H9 (cell line): ENCODE measurements around the gene ATAD5. TPM values are rescaled to one million over a fixed set of nuclear protein-coding genes. Genes with fewer than 3 reads are reported as not detected.

Source experiments
- DNase-seq: peaks from one replicate; pipeline ENCODE4 v3.0.0-alpha.2; 2017
- H2AFZ ChIP-seq: one replicate; pipeline ENCODE4 v1.6.1; 2013; ENCODE audit warnings: mild to moderate bottlenecking, low read length, control low read depth, moderate library complexity
- H2AK5ac ChIP-seq: 2 replicates; pipeline ENCODE4 v1.6.1; 2013; ENCODE audit warnings: low read length, control low read depth, mixed read lengths; ENCODE audit not compliant: insufficient read length
- H2BK120ac ChIP-seq: one replicate; pipeline ENCODE4 v1.6.1; 2013; ENCODE audit warnings: low read depth, mild to moderate bottlenecking, low read length, control low read depth, inconsistent platforms; ENCODE audit not compliant: poor library complexity, severe bottlenecking
- H2BK12ac ChIP-seq: 2 replicates; pipeline ENCODE4 v1.6.1; 2013; ENCODE audit warnings: low read length, control low read depth, mixed read lengths, low read depth; ENCODE audit not compliant: insufficient read length
- H2BK15ac ChIP-seq: 2 replicates; pipeline ENCODE4 v1.6.1; 2013; ENCODE audit warnings: low read depth, low read length, control low read depth
- H2BK20ac ChIP-seq: one replicate; pipeline ENCODE4 v1.6.1; 2013; ENCODE audit warnings: low read depth, mild to moderate bottlenecking, low read length, control low read depth, inconsistent platforms; ENCODE audit not compliant: poor library complexity, severe bottlenecking
- H2BK5ac ChIP-seq: 2 replicates; pipeline ENCODE4 v1.6.1; 2013; ENCODE audit warnings: low read length, control low read depth, mixed read lengths; ENCODE audit not compliant: insufficient read length
- H3K14ac ChIP-seq: 2 replicates; pipeline ENCODE4 v1.6.1; 2013; ENCODE audit warnings: low read length, control low read depth; ENCODE audit not compliant: insufficient read depth
- H3K18ac ChIP-seq: 2 replicates; pipeline ENCODE4 v1.6.1; 2013; ENCODE audit warnings: low read depth, mild to moderate bottlenecking, mixed read lengths, low read length, control low read depth; ENCODE audit not compliant: insufficient read length
- H3K23ac ChIP-seq: 2 replicates; pipeline ENCODE4 v1.6.1; 2013; ENCODE audit warnings: low read length, control low read depth, mixed read lengths, low read depth; ENCODE audit not compliant: insufficient read length
- H3K23me2 ChIP-seq: 2 replicates; pipeline ENCODE4 v1.6.1; 2013; ENCODE audit warnings: low read depth, mild to moderate bottlenecking, mixed read lengths, low read length, control low read depth; ENCODE audit not compliant: insufficient read length, poor library complexity, severe bottlenecking
- H3K27ac ChIP-seq: 2 replicates; pipeline ENCODE4 v1.5.1; 2013; ENCODE audit warnings: low read length, control low read depth, mixed read lengths, low read depth; ENCODE audit not compliant: insufficient read length
- H3K27me3 ChIP-seq: 2 replicates; pipeline ENCODE4 v1.6.1; 2013; ENCODE audit warnings: low read length, control low read depth, inconsistent platforms; ENCODE audit not compliant: insufficient read depth
- H3K4ac ChIP-seq: 2 replicates; pipeline ENCODE4 v1.6.1; 2013; ENCODE audit warnings: low read depth, mild to moderate bottlenecking, control low read depth, inconsistent platforms, low read length, moderate library complexity
- H3K4me1 ChIP-seq: 2 replicates; pipeline ENCODE4 v1.6.1; 2013; ENCODE audit warnings: low read length, control low read depth, inconsistent platforms; ENCODE audit not compliant: insufficient read depth
- H3K4me2 ChIP-seq: 2 replicates; pipeline ENCODE4 v1.6.1; 2013; ENCODE audit warnings: low read length, control low read depth, mixed read lengths; ENCODE audit not compliant: insufficient read length, insufficient read depth
- H3K56ac ChIP-seq: 2 replicates; pipeline ENCODE4 v1.6.1; 2013; ENCODE audit warnings: low read depth, mild to moderate bottlenecking, mixed read lengths, low read length, control low read depth; ENCODE audit not compliant: insufficient read length
- H3K79me1 ChIP-seq: 2 replicates; pipeline ENCODE4 v1.6.1; 2013; ENCODE audit warnings: low read depth, mild to moderate bottlenecking, moderate library complexity, low read length, control low read depth, inconsistent platforms; ENCODE audit not compliant: insufficient read depth, poor library complexity, severe bottlenecking
- H3K79me2 ChIP-seq: 2 replicates; pipeline ENCODE4 v1.6.1; 2013; ENCODE audit warnings: low read length, control low read depth, inconsistent platforms; ENCODE audit not compliant: insufficient read depth
- H3K9ac ChIP-seq: 2 replicates; pipeline ENCODE4 v1.6.1; 2013; ENCODE audit warnings: low read length, control low read depth, mixed read lengths; ENCODE audit not compliant: insufficient read length; ENCODE audit errors: extremely low read depth
- H3K9me3 ChIP-seq: one replicate; pipeline ENCODE4 v1.6.1; 2013; ENCODE audit warnings: low read depth, low read length, inconsistent platforms; ENCODE audit not compliant: control insufficient read depth
- H3T11ph ChIP-seq: one replicate; pipeline ENCODE4 v1.6.1; 2013; ENCODE audit warnings: mild to moderate bottlenecking, low read length, control low read depth, inconsistent platforms
- H4K20me1 ChIP-seq: one replicate; pipeline ENCODE4 v1.6.1; 2013; ENCODE audit not compliant: control insufficient read depth, insufficient read length, insufficient read depth
- H4K5ac ChIP-seq: 2 replicates; pipeline ENCODE4 v1.6.1; 2013; ENCODE audit warnings: low read depth, mild to moderate bottlenecking, mixed read lengths, low read length, control low read depth; ENCODE audit not compliant: insufficient read length
- H4K8ac ChIP-seq: replicated peaks from 2 replicates; pipeline ENCODE4 v1.6.1; 2013; ENCODE audit warnings: low read length, control low read depth, mixed read lengths, low read depth; ENCODE audit not compliant: insufficient read length
- H4K91ac ChIP-seq: 2 replicates; pipeline ENCODE4 v1.6.1; 2013; ENCODE audit warnings: low read depth, mild to moderate bottlenecking, moderate library complexity, mixed read lengths, low read length, control low read depth; ENCODE audit not compliant: insufficient read length
- H3K27ac Mint-ChIP-seq, 3 experiments: 2 replicates in 2 of 3; 3 replicates in 1 of 3; pipeline ENCODE4 v1.8.0; 2020 to 2021; ENCODE audit warnings: mixed read lengths in 3 of 3, mild to moderate bottlenecking in 1 of 3, moderate library complexity in 1 of 3
- H3K27me3 Mint-ChIP-seq: 2 replicates; pipeline ENCODE4 v1.8.0; 2021; ENCODE audit warnings: low read depth, mild to moderate bottlenecking, moderate library complexity, mixed read lengths
- H3K36me3 Mint-ChIP-seq, 3 experiments: 2 replicates in 2 of 3; 3 replicates in 1 of 3; pipeline ENCODE4 v1.8.0; 2020 to 2021; ENCODE audit warnings: low read depth in 3 of 3, mixed read lengths in 3 of 3; ENCODE audit not compliant: insufficient read depth in 1 of 3
- H3K4me1 Mint-ChIP-seq, 2 experiments: 2 replicates each; pipeline ENCODE4 v1.8.0; 2020; ENCODE audit warnings: mixed read lengths in 2 of 2
- H3K4me3 Mint-ChIP-seq, 2 experiments: 2 replicates in 1 of 2; 3 replicates in 1 of 2; pipeline ENCODE4 v1.8.0; 2020 to 2021; ENCODE audit warnings: mild to moderate bottlenecking in 2 of 2, mixed read lengths in 2 of 2, moderate library complexity in 1 of 2
- H3K9me3 Mint-ChIP-seq, 2 experiments: 2 replicates in 1 of 2; 3 replicates in 1 of 2; pipeline ENCODE4 v1.8.0; 2020; ENCODE audit warnings: mild to moderate bottlenecking in 2 of 2, mixed read lengths in 2 of 2, moderate library complexity in 1 of 2
- WGBS: extraction: QIAGEN DNeasy Blood & Tissue Kit; methylation state at CpG from one replicate; pipeline ENCODE4 v1.1.7; 2013; ENCODE audit warnings: missing lambda C conversion rate, low lambda C conversion rate, mixed read lengths; ENCODE audit not compliant: insufficient read length; ENCODE audit errors: extremely low coverage; 5-methylcytosine and 5-hydroxymethylcytosine counted together
- total RNA-seq: library from RNA; stranded (reverse); gene quantifications from 2 replicates; pipeline ENCODE4 v1.2.1, GENCODE V29; 2021
- TF ChIP-seq, protein P1 (sequence below): fragments of 200-600 bp; sonication (generic); conservative IDR thresholded peaks from 3 replicates; pipeline ENCODE4 v1.8.0; 2021; ENCODE audit warnings: antibody characterized with exemption, mild to moderate bottlenecking

The ATAD5 gene
- total RNA-seq, 1 experiment from 2014 or later: 27.0 TPM

DNA sequence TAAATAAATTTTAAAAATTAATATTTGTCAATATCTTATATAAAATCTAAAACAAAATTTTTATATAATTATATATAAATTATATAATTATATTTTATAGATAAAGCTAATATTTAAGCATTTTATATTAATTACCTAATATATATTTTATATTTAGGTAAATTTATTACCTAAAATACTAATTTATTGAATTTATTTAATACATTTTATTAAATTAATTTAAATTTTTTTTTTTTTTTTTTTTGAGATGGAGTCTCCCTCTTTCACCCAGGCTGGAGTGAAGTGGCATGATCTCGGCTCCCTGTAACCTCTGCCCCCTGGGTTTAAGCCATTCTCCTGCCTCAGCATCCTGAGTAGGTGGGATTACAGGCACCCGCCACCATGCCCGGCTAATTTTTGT lies 22.4 kb downstream of the ATAD5 start:
- no CpG with 5 or more reads among the region's 3 CpGs for WGBS
- no peak overlapping the region for H3K27ac Mint-ChIP-seq

More for the DNA sequence above, 22.4 kb downstream of the ATAD5 start:
- H3K9me3 Mint-ChIP-seq: no peaks in the 10 kb centered on the region
- H2BK12ac ChIP-seq: no peak overlapping the region
- no peak overlapping the region for H3K4me2 ChIP-seq
- H3K4me1 ChIP-seq: no peaks in the 10 kb centered on the region
- no peak overlapping the region for H2BK15ac ChIP-seq
- no peaks in the 10 kb centered on the region for H3K79me2 ChIP-seq
- H3T11ph ChIP-seq: no peak overlapping the region
- no peak overlapping the region for H2AK5ac ChIP-seq
- no peak overlapping the region for H4K91ac ChIP-seq
- no peaks in the 10 kb centered on the region for H3K27me3 ChIP-seq
- no peak overlapping the region for H3K18ac ChIP-seq
- no peak overlapping the region for H3K56ac ChIP-seq
- H3K27me3 Mint-ChIP-seq: no peaks in the 10 kb centered on the region
- no peaks in the 10 kb centered on the region for H3K79me1 ChIP-seq
- H2BK20ac ChIP-seq: no peak overlapping the region
- no peak overlapping the region for H3K9ac ChIP-seq
- H3K4ac ChIP-seq: no peak overlapping the region
- H3K4me3 Mint-ChIP-seq: no peak overlapping the region
- TF ChIP-seq, protein P1, sequence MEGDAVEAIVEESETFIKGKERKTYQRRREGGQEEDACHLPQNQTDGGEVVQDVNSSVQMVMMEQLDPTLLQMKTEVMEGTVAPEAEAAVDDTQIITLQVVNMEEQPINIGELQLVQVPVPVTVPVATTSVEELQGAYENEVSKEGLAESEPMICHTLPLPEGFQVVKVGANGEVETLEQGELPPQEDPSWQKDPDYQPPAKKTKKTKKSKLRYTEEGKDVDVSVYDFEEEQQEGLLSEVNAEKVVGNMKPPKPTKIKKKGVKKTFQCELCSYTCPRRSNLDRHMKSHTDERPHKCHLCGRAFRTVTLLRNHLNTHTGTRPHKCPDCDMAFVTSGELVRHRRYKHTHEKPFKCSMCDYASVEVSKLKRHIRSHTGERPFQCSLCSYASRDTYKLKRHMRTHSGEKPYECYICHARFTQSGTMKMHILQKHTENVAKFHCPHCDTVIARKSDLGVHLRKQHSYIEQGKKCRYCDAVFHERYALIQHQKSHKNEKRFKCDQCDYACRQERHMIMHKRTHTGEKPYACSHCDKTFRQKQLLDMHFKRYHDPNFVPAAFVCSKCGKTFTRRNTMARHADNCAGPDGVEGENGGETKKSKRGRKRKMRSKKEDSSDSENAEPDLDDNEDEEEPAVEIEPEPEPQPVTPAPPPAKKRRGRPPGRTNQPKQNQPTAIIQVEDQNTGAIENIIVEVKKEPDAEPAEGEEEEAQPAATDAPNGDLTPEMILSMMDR: no peak
- no peak overlapping the region for H3K27ac ChIP-seq
- H3K36me3 Mint-ChIP-seq: peaks cover 30 to 65% (median 60%) of the 10 kb centered on the region in 3 experiments; a peak in 6 of 7 replicates
- no peak for DNase-seq
- no peak overlapping the region for H4K5ac ChIP-seq
- no peaks in the 10 kb centered on the region for H3K9me3 ChIP-seq
- no peak overlapping the region for H4K8ac ChIP-seq
- H3K23me2 ChIP-seq: no peaks in the 10 kb centered on the region
- no peak overlapping the region for H3K14ac ChIP-seq
- H2AFZ ChIP-seq: no peak overlapping the region
- H3K23ac ChIP-seq: no peak overlapping the region
- no peak overlapping the region for H2BK5ac ChIP-seq
- no peak overlapping the region for H2BK120ac ChIP-seq
- no peaks in the 10 kb centered on the region for H4K20me1 ChIP-seq
- H3K4me1 Mint-ChIP-seq: no peaks in the 10 kb centered on the region
